ENCODE data around the gene SIGLEC15. TPM values are rescaled to one million over a fixed set of nuclear protein-coding genes. Genes with fewer than 3 reads are reported as not detected.

The SIGLEC15 gene
- total RNA-seq, 3 donors from 2014 or later: 0.16 to 0.17 TPM; not detected in 1

DNA sequence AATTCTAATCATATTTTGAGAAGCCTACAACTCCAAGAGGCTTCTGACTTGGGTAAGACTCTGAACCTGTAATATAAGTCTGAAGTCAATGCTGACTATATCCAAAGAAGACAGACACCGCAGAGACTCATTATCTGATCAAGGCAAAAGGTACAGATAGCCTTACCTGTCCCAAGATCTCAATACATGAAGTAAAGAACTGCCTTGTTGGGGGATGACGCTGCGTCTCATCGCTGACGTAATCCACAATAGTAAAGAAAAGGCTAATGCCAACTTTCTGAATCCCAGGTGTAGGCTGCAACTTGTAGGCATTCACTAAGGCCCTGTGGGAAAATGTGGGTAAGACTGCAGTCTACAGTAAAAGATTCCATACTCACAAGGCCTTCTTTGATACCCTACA lies 62.1 kb downstream of the SIGLEC15 start:
- Histone ChIP-seq H3K4me1 (ENCODE audit: low read depth) (no peaks in the 10 kb centered on the region), H3K36me3 (ENCODE audit: low read depth) (peaks cover 4% of the 10 kb centered on the region), H3K9me3 (no peaks in the 10 kb centered on the region), H3K4me3 (no peak overlapping the region)
- ATAC-seq: no peak
- intact Hi-C loops (cut with DNase I, micrococcal nuclease): loop anchor here in 1 of 2 donors (10.0 kb wide), 1 partner anchor 203 kb away; no protein-coding TSS in a partner anchor
- no peak for DNase-seq
- TF ChIP-seq, protein P1, sequence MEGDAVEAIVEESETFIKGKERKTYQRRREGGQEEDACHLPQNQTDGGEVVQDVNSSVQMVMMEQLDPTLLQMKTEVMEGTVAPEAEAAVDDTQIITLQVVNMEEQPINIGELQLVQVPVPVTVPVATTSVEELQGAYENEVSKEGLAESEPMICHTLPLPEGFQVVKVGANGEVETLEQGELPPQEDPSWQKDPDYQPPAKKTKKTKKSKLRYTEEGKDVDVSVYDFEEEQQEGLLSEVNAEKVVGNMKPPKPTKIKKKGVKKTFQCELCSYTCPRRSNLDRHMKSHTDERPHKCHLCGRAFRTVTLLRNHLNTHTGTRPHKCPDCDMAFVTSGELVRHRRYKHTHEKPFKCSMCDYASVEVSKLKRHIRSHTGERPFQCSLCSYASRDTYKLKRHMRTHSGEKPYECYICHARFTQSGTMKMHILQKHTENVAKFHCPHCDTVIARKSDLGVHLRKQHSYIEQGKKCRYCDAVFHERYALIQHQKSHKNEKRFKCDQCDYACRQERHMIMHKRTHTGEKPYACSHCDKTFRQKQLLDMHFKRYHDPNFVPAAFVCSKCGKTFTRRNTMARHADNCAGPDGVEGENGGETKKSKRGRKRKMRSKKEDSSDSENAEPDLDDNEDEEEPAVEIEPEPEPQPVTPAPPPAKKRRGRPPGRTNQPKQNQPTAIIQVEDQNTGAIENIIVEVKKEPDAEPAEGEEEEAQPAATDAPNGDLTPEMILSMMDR (IDR thresholded peaks at IDR 0.05): no peak

GRCh38 chr18:45889419-45890064 lies 64.1 kb downstream of the SIGLEC15 start:
- intact Hi-C loops (cut with DNase I, micrococcal nuclease): loop anchor here in 1 of 2 donors (10.0 kb wide), 1 partner anchor 205 kb away; no protein-coding TSS in a partner anchor
- DNase-seq (no peak), ATAC-seq (no peak)
- no peaks in the 10 kb centered on the region for H3K9me3 ChIP-seq
- no peaks in the 10 kb centered on the region for H3K4me1 ChIP-seq (ENCODE audit: low read depth)
- TF ChIP-seq, protein P1 (IDR thresholded peaks at IDR 0.05): no peak
- peaks cover 4% of the 10 kb centered on the region for H3K36me3 ChIP-seq (ENCODE audit: low read depth)
- no peak overlapping the region for H3K4me3 ChIP-seq

GRCh38 chr18:45890606-45891005 lies 65.1 kb downstream of the SIGLEC15 start:
- DNase-seq: no peak
- TF ChIP-seq, protein P1 (IDR thresholded peaks at IDR 0.05): no peak
- Histone ChIP-seq H3K4me3 (no peak overlapping the region), H3K36me3 (ENCODE audit: low read depth) (peaks cover 4% of the 10 kb centered on the region), H3K9me3 (no peaks in the 10 kb centered on the region), H3K4me1 (ENCODE audit: low read depth) (no peaks in the 10 kb centered on the region)
- intact Hi-C loops (cut with DNase I, micrococcal nuclease): no loop called here
- ATAC-seq: no peak

- Histone ChIP-seq H3K4me3 (no peak overlapping the region), H3K4me1 (ENCODE audit: low read depth) (no peaks in the 10 kb centered on the region), H3K36me3 (ENCODE audit: low read depth) (peaks cover 4% of the 10 kb centered on the region), H3K9me3 (no peaks in the 10 kb centered on the region)
- intact Hi-C loops (cut with DNase I, micrococcal nuclease): no loop called here
- ATAC-seq: no peak
- DNase-seq: no peak
- TF ChIP-seq, protein P1 (IDR thresholded peaks at IDR 0.05): no peak
These were observed 66.3 kb downstream of the SIGLEC15 start for GRCh38 chr18:45891806-45892205.

Other genes starting within 250 kb of the SIGLEC15 start
- under 1 TPM in 1 of 3 donors, not detected in 2; 0.17 TPM for gene SLC14A2, start 210.2 kb upstream of the SIGLEC15 start, total RNA-seq
- gene SLC14A1, start 101.5 kb upstream of the SIGLEC15 start, total RNA-seq: 1 to 10 TPM in 2 of 3 donors, under 1 TPM in 1; 0.46 to 1.1 (median 1.1) TPM
- 10 to 100 TPM; 21.7 to 29.0 (median 25.6) TPM for gene EPG5, start 141.7 kb downstream of the SIGLEC15 start, total RNA-seq
- gene PSTPIP2, start 246.6 kb downstream of the SIGLEC15 start, total RNA-seq: 1 to 10 TPM; 2.9 to 9.4 (median 9.0) TPM

All from mucosa of descending colon (tissue), 3 donors.